ENCODE results near the gene CARMIL1.

DNA sequence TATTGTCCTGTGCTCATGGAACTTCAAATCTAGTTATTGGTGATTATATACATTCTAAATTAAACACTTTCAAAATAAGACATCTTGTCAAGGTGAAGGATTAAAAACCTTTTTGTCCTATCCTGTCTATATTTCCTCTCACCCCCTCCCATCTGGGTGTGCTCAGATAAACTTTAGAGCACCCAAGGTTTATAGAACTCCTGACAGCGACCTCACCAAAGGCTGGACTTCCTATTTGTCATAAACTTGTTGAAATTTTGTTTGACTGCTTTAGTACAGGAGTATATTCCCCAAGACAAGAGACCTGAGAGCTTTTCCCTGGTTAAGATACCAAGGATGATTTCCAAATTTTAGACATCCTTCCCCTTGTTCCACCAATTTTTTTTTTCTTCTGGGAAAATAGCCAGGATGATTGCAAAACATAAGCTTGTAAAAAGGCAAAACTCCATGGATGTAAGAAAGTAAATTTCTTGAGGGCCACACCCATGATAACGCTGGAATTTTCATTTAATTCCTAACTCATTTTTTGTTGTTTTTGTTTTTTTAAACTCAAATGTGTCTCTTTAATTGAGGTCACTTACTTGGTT is 33.0 kb downstream of the CARMIL1 start:
- TF ChIP-seq TSHZ1 (tag by site-specific recombination; IDR thresholded peaks at IDR 0.05; ENCODE audit: borderline replicate concordance) (no peak), ZNF274 (IDR thresholded peaks at IDR 0.05; ENCODE audit: low read length) (no peak), ZNF274 (tag by site-specific recombination; IDR thresholded peaks at IDR 0.05; ENCODE audit: borderline replicate concordance) (no peak)
- TF ChIP-seq, protein P1, sequence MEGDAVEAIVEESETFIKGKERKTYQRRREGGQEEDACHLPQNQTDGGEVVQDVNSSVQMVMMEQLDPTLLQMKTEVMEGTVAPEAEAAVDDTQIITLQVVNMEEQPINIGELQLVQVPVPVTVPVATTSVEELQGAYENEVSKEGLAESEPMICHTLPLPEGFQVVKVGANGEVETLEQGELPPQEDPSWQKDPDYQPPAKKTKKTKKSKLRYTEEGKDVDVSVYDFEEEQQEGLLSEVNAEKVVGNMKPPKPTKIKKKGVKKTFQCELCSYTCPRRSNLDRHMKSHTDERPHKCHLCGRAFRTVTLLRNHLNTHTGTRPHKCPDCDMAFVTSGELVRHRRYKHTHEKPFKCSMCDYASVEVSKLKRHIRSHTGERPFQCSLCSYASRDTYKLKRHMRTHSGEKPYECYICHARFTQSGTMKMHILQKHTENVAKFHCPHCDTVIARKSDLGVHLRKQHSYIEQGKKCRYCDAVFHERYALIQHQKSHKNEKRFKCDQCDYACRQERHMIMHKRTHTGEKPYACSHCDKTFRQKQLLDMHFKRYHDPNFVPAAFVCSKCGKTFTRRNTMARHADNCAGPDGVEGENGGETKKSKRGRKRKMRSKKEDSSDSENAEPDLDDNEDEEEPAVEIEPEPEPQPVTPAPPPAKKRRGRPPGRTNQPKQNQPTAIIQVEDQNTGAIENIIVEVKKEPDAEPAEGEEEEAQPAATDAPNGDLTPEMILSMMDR (tag by site-specific recombination; IDR thresholded peaks at IDR 0.05): no peak
